HG03342 (cell line): ENCODE measurements around the gene RITA1.

Source experiments
- ATAC-seq: cut with Tn5 transposase; IDR thresholded peaks from one replicate; pipeline ENCODE4 v1.9.1; 2021; ENCODE audit warnings: mild to moderate bottlenecking, moderate library complexity; ENCODE audit not compliant: unreplicated experiment

RITA1 gene

GRCh38 chr12:113173081-113173698, 12.3 kb upstream of the RITA1 start:
- ATAC-seq = peak; percentile 70

GRCh38 chr12:113174461-113175384, 10.8 kb upstream of the RITA1 start:
- no peak for ATAC-seq

GRCh38 chr12:113179023-113179422, 6.5 kb upstream of the RITA1 start:
- no peak for ATAC-seq

DNA sequence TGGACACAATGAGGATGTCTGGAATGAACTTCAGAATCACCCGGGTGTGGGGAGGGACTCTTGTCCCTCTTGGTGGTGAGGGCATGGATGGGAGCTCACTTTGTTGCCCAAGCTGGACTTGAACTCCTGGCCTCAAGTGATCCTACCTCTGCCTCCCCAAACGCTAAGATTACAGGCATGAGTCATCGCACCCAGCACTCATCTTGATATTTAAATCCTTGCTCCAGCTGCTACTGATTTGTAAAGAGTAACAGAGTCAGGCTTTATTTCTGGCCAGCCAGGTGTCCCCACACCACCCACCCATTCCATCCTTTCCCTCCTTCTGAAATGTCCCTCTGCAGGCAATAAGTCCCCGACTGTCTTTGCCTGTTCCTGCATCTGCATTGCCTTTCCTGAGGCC, 5.2 kb upstream of the RITA1 start:
- no peak for ATAC-seq

DNA sequence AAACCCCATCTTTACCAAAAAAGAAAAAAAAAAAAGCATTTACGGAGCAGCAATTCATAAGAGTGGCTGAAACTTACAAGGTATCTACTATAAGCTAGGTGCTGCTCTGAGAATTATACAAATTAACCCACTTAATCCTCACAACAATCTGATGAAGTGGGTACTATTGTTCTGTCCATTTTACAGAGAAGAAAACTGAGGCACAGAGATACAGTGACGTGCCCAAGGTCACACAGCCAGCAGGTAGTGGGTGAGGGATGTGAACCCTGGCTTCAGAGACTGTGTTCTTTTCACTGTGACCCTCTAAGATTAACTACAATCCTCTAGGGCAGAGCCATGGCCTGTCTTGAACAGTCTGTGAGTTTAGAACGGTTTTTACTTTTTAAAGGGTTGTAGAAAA, 3.5 kb upstream of the RITA1 start:
- no peak for ATAC-seq

GRCh38 chr12:113183030-113183589, 2.4 kb upstream of the RITA1 start:
- no peak for ATAC-seq

GRCh38 chr12:113184098-113184899, 1.2 kb upstream of the RITA1 start:
- ATAC-seq = peak; percentile 54

GRCh38 chr12:113184900-113185179, 681 bp upstream of the RITA1 start:
- peak; percentile 75 for ATAC-seq

DNA sequence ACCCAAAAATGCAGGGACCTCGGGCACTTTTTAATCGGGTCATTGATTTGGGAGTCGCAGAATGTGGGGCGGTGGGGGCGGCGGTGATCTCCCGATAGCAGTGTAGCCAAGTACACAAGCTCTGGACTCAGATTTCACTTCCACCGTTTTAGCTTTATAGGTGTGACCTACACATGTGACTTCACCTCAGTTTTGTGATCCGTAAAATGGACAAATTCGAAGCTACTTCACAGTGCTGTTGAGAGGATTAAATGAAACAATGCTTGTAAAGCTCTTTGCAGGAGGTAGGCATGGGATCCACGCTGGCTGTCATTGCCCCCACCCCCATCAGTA, 478 bp downstream of the RITA1 start:
- ATAC-seq = peak; percentile 2

GRCh38 chr12:113186666-113187325, 1.3 kb downstream of the RITA1 start:
- no peak for ATAC-seq

- no peak for ATAC-seq
Measured at GRCh38 chr12:113189361-113189760, 3.8 kb downstream of the RITA1 start.

DNA sequence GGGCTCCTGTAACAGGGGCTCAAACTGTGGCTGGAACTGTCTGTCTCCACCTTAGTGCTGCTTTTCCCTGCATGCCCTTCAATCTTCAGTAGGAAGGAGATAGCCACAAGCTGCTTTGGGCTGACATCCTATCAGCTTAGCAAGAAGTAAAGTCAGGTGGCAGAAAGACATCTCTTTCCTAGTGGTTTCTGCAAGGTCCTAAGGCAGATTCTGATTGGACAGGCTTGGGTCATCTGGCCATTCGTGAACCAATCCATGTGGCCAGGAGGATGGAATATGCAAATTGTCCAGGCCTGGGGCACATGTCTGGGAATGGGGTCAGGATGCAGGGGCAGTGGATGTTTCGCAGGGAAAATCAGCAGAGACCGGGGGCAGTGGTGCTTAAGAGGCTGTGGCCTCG, 5.2 kb downstream of the RITA1 start:
- no peak for ATAC-seq

DNA sequence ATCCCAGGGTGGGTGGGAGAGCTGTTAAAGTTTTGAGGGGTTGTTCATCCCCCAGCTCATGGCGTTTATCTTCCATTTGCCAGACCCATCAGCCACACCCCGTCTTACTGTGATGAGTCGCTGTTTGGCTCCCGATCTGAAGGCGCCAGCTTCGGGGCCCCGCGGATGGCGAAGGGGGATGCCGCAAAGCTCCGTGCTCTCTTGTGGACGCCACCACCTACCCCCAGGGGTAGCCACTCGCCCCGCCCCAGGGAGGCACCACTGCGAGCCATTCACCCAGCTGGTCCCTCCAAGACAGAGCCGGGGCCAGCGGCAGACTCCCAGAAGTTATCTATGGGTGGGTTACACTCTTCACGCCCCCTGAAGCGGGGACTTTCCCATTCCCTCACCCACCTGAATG, 5.7 kb downstream of the RITA1 start:
- ATAC-seq = no peak

- no peak for ATAC-seq
Measured at GRCh38 chr12:113194971-113195391, 9.5 kb downstream of the RITA1 start.

DNA sequence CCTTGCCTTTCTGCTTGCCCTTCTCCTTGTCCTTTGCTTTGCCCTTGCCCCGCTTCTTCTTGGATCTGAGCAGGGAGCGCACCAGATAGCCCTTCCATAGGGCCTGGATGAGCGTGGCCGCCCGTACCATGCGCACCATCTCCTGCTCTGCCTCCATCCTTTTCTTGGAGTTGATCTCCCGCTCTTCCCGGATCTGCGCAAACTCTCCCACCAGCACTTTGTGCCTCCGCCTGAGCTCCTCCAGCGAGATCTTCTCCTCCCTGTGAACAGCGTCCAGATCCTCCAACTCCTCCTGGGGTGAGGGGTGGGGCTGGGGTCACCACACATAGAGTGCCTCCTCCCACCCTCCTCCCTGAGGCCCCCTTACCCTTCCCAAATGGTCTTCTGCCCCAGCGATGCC, 10.1 kb downstream of the RITA1 start:
- no peak for ATAC-seq

GRCh38 chr12:113196582-113196981, 11.1 kb downstream of the RITA1 start:
- no peak for ATAC-seq

DNA sequence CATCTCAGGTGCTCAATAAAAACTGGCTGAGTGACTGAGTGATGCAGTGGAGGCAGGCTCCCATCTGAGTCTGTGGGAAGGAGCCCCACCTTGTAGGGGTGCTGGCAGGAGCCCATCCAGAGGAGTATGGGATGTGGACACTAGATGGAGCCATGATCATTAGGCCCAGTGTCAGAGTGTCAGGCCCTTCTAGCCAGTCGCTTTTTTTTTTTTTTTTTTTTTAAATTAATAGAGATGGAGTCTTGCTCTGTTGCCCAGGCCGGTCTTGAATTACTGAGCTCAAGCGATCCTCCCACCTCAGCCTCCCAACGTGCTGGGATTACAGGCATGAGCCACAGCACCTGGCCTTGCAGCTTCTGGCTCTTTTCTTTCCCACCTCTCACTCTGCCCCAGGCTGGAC, 11.5 kb downstream of the RITA1 start:
- peak; percentile 85 for ATAC-seq

DNA sequence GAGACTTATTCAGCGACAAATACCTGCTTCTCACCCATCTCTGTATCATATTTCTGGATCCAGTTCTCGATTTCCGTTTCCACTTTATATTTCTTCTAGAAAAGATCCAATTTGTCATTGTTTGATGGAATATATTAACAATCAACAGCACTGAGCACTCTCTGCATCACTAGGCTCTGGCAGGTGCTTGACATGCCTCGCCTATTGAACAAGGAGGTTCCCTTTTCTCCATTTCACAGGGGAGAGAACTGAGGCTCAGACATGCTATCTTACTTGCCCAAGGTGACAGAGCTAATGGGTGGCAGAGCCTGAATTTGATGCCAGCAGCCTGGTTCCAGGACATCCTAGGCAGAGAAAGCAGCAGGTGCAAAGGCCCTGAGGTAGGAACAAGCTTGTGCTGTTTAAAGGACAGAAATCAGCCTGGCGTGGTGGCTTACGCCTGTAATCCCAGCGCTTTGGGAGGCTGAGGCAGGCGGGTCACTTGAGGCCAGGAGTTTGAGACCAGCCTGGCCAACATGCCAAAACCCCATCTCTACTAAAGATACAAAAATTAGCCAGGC, 12.1 kb downstream of the RITA1 start:
- ATAC-seq = no peak

- ATAC-seq = no peak
Measured at GRCh38 chr12:113198296-113198695, 12.8 kb downstream of the RITA1 start.

DNA sequence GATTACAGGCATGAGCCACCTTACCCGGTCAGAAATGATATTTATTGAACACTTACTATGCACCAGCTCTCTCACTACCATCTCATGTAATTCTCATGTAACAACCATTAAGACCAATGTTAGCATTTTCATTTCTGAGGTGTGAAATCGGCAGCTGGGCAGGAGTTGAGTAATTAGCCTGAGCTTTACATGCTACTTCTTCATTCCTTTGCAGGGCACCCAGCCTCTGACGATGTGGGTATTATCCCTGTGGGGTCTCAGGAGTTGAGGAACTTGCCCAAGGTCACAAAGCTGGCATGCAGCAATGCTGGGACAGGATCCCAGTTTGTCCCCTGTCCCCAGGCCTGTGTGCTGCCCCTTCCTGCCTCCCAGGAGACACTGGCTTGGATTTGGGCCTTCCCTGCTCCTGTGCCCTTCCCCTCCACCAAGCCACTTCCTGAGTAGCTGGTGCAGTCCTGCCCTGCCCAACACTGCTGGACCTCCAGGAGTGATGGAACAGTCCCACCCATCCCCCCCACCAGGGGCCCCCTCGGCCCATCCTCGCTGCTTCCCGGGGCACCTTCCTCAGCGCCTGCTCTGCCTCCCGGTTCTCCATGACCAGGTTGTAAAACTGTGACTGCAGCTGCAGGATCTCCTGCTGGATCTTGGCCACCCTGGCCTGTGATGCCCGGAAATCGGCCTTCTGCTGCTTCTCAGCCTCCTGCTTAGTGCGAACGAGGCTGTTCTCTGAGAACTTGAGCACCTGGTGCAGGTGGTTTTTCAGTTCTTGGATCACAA, 14.7 kb downstream of the RITA1 start:
- no peak for ATAC-seq
